Ammon's horn (tissue), 1 donor: ENCODE measurements around the gene CSPG4.

ENCODE experiments used
- DNase-seq: peaks from one replicate; pipeline ENCODE4 v3.0.0-alpha.2; 2016; ENCODE audit warnings: low spot score

The CSPG4 gene

GRCh38 chr15:75669191-75669878 lies 43.3 kb downstream of the CSPG4 start:
- DNase-seq = no peak

GRCh38 chr15:75666823-75667501 lies 45.7 kb downstream of the CSPG4 start:
- no peak for DNase-seq

GRCh38 chr15:75663931-75664421 lies 48.7 kb downstream of the CSPG4 start:
- DNase-seq = no peak

- DNase-seq = no peak
Observed at GRCh38 chr15:75662823-75663519, 49.7 kb downstream of the CSPG4 start.

- DNase-seq = no peak
Observed at GRCh38 chr15:75661756-75662140, 50.9 kb downstream of the CSPG4 start.

- peak; percentile 63 for DNase-seq
Observed at GRCh38 chr15:75661100-75661755, 51.4 kb downstream of the CSPG4 start.

GRCh38 chr15:75659928-75660645 lies 52.6 kb downstream of the CSPG4 start:
- no peak for DNase-seq

- no peak for DNase-seq
Observed at GRCh38 chr15:75659141-75659771, 53.4 kb downstream of the CSPG4 start.

GRCh38 chr15:75656813-75657212 lies 55.8 kb downstream of the CSPG4 start:
- DNase-seq = no peak

GRCh38 chr15:75656331-75656730 lies 56.3 kb downstream of the CSPG4 start:
- DNase-seq = no peak

- no peak for DNase-seq
Observed at GRCh38 chr15:75655931-75656330, 56.7 kb downstream of the CSPG4 start.

- no peak for DNase-seq
Observed at GRCh38 chr15:75654201-75654907, 58.3 kb downstream of the CSPG4 start.

GRCh38 chr15:75653347-75653913 lies 59.2 kb downstream of the CSPG4 start:
- DNase-seq = no peak

GRCh38 chr15:75651810-75652543 lies 60.7 kb downstream of the CSPG4 start:
- DNase-seq = no peak

GRCh38 chr15:75650908-75651809 lies 61.5 kb downstream of the CSPG4 start:
- DNase-seq = no peak

- no peak for DNase-seq
Observed at GRCh38 chr15:75649848-75650247, 62.8 kb downstream of the CSPG4 start.

GRCh38 chr15:75649045-75649761 lies 63.4 kb downstream of the CSPG4 start:
- no peak for DNase-seq
